GM23338 (cell line): Measurements from ENCODE around the gene TMEM167B.

Experiments used
- CREB1 ChIP-seq: fragments of 250-450 bp; sonication (Bioruptor Pico); IDR thresholded peaks from 2 replicates; pipeline ENCODE4 v1.5.0; 2020; ENCODE audit warnings: low read depth, mild to moderate bottlenecking, moderate library complexity
- EZH2 ChIP-seq: fragments of 200-600 bp; sonication (generic); IDR thresholded peaks from one replicate; pipeline ENCODE4 v1.8.0; 2017; ENCODE audit warnings: antibody characterized with exemption, mild to moderate bottlenecking, low read depth; ENCODE audit not compliant: unreplicated experiment
- EZH2phosphoT487 ChIP-seq: fragments of 200-600 bp; sonication (generic); IDR thresholded peaks from one replicate; pipeline ENCODE4 v1.8.1; 2018; ENCODE audit warnings: antibody characterized with exemption; ENCODE audit not compliant: unreplicated experiment
- JUNB ChIP-seq: IDR thresholded peaks from one replicate; pipeline ENCODE4 v1.6.1; 2016; ENCODE audit warnings: antibody characterized with exemption; ENCODE audit not compliant: unreplicated experiment
- POLR2AphosphoS5 ChIP-seq: IDR thresholded peaks from 2 replicates; pipeline ENCODE4 v1.6.1; 2016; ENCODE audit warnings: antibody characterized with exemption, low read depth
- REST ChIP-seq: IDR thresholded peaks from one replicate; pipeline ENCODE4 v1.6.1; 2018; ENCODE audit warnings: antibody characterized with exemption; ENCODE audit not compliant: unreplicated experiment
- STAT1 ChIP-seq: IDR thresholded peaks from one replicate; pipeline ENCODE4 v1.6.1; 2016; ENCODE audit warnings: antibody characterized with exemption; ENCODE audit not compliant: unreplicated experiment
- ZNF114 ChIP-seq: fragments of 250-450 bp; sonication (Bioruptor Pico); IDR thresholded peaks from 2 replicates; pipeline ENCODE4 v1.5.0; 2020; ENCODE audit warnings: mild to moderate bottlenecking, moderate library complexity
- TF ChIP-seq, protein P1 (sequence below), 2 experiments: fragments of 200-600 bp in 1 of 2; sonication (generic) in 1 of 2; conservative IDR thresholded peaks; 2 replicates each; pipeline versions ENCODE4 v1.5.1 to v1.6.1; 2016 to 2017; ENCODE audit warnings: antibody characterized with exemption in 2 of 2, low read depth in 2 of 2, mild to moderate bottlenecking in 2 of 2, moderate library complexity in 1 of 2

DNA sequence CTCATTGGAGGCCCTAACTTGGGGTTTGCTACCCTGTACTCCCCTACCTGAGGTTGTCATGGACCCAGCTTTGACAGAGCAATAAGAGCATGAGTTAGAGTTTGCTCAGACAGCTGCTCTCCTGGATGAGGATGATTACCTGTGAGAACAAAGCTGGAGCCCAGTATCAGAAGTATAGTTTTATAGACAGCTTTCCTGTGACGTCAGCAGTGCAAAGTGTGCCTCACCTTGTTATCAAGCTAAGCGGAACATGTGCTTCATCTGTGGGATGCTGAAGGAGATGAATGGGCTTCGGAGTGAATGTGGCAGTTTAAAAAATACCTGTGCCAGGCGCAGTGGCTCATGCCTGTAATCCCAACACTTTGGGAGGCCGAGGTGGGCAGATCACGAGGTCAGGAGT, 43.2 kb upstream of the TMEM167B start:
- TF ChIP-seq, protein P1, sequence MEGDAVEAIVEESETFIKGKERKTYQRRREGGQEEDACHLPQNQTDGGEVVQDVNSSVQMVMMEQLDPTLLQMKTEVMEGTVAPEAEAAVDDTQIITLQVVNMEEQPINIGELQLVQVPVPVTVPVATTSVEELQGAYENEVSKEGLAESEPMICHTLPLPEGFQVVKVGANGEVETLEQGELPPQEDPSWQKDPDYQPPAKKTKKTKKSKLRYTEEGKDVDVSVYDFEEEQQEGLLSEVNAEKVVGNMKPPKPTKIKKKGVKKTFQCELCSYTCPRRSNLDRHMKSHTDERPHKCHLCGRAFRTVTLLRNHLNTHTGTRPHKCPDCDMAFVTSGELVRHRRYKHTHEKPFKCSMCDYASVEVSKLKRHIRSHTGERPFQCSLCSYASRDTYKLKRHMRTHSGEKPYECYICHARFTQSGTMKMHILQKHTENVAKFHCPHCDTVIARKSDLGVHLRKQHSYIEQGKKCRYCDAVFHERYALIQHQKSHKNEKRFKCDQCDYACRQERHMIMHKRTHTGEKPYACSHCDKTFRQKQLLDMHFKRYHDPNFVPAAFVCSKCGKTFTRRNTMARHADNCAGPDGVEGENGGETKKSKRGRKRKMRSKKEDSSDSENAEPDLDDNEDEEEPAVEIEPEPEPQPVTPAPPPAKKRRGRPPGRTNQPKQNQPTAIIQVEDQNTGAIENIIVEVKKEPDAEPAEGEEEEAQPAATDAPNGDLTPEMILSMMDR (conservative IDR thresholded peaks at IDR 0.05; ENCODE audit: low read depth in 2 of 2), result no peak
- TF ChIP-seq POLR2AphosphoS5, result no peak
- no peak for TF ChIP-seq EZH2
- TF ChIP-seq REST, result no peak
- no peak for TF ChIP-seq EZH2phosphoT487
- no peak for TF ChIP-seq ZNF114 (CRISPR knock-in tag)
- TF ChIP-seq JUNB, result no peak
- no peak for TF ChIP-seq CREB1 (CRISPR knock-in tag)
- TF ChIP-seq STAT1, result no peak
